Stomach (tissue), 4 donors: ENCODE data around the gene NRP2.

Experiments used
- CTCF ChIP-seq, 7 experiments: fragments of 450-650 bp in 4 of 7; fragments of 200-600 bp in 3 of 7; sonication (generic) in 3 of 7; IDR thresholded peaks; one replicate each; pipeline ENCODE4 v1.5.1; 2016 to 2019; ENCODE audit warnings: antibody characterized with exemption in 7 of 7, control low read depth in 2 of 7, mild to moderate bottlenecking in 1 of 7
- EP300 ChIP-seq: sonication (generic); formaldehyde crosslinking; IDR thresholded peaks from one replicate; pipeline ENCODE4 v1.6.1; 2017; ENCODE audit warnings: antibody characterized with exemption
- POLR2A ChIP-seq, 4 donors: fragments of 450-650 bp; IDR thresholded peaks; one replicate each; pipeline ENCODE4 v1.6.1; 2016; ENCODE audit warnings: antibody characterized with exemption in 4 of 4, control low read depth in 2 of 4, mild to moderate bottlenecking in 1 of 4, moderate library complexity in 1 of 4
- POLR2AphosphoS5 ChIP-seq, 3 donors: sonication (generic); formaldehyde crosslinking; IDR thresholded peaks; one replicate each; pipeline ENCODE4 v1.6.1; 2016; ENCODE audit warnings: antibody characterized with exemption in 3 of 3

DNA sequence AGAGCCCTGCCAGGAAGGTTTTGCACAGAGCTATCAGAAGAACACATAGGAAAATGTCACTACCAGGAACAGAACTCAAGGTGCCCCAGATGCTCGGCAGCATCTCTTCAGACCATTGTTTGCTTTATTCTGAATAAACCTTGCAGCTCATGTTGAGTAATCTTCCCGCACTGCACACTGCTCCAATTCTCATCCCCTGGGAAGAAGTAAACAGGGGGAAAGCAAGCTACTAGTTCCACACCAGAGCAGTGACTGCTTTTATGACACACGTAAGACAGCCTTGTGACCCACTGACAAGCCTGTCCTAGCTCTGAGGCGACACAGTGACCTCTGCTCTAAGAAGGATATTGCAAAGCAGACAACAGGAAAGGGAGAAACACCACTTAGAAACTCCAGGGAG lies 44.2 kb downstream of the NRP2 start:
- no peak for TF ChIP-seq POLR2A (IDR thresholded peaks at IDR 0.05)
- no peak for TF ChIP-seq CTCF (IDR thresholded peaks at IDR 0.05)
- no peak for TF ChIP-seq EP300
- TF ChIP-seq POLR2AphosphoS5 (IDR thresholded peaks at IDR 0.05): no peak
